GM12878 (cell line): ENCODE data around the gene TOM1L2. TPM values are rescaled to one million over a fixed set of nuclear protein-coding genes. Genes with fewer than 3 reads are reported as not detected.

ENCODE experiments used
- CREB1 ChIP-seq: IDR thresholded peaks from 2 replicates; pipeline ENCODE4 v1.6.1; 2012; ENCODE audit warnings: low read depth, mild to moderate bottlenecking, inconsistent platforms
- EGR1 ChIP-seq, 2 experiments: IDR thresholded peaks; 1 replicate in 1 of 2; 2 replicates in 1 of 2; pipeline ENCODE4 v1.6.1; 2011 to 2012; ENCODE audit warnings: low read depth in 2 of 2, low read length in 2 of 2, borderline replicate concordance in 1 of 2, mild to moderate bottlenecking in 1 of 2, moderate library complexity in 1 of 2
- NBN ChIP-seq: fragments of 450-650 bp; IDR thresholded peaks from 2 replicates; pipeline ENCODE4 v1.6.1; 2016
- RB1 ChIP-seq: fragments of 450-650 bp; formaldehyde crosslinking; IDR thresholded peaks from 2 replicates; pipeline ENCODE4 v1.6.1; 2017; ENCODE audit warnings: mild to moderate bottlenecking, borderline replicate concordance
- SIN3A ChIP-seq: IDR thresholded peaks from 2 replicates; pipeline ENCODE4 v1.6.1; 2012; ENCODE audit warnings: low read depth, low read length, improper control_type of control experiment
- SIX5 ChIP-seq: IDR thresholded peaks from 2 replicates; pipeline ENCODE4 v1.6.1; 2011; ENCODE audit warnings: mild to moderate bottlenecking, low read depth, low read length, moderate library complexity; ENCODE audit not compliant: severe bottlenecking
- SREBF2 ChIP-seq: IDR thresholded peaks from 2 replicates; pipeline ENCODE4 v1.6.1; 2012; ENCODE audit warnings: mild to moderate bottlenecking, low read length
- SRF ChIP-seq, 2 experiments: IDR thresholded peaks; 2 replicates each; pipeline ENCODE4 v1.6.1; 2011; ENCODE audit warnings: low read depth in 2 of 2, low read length in 2 of 2, mild to moderate bottlenecking in 1 of 2, moderate library complexity in 1 of 2
- polyA plus RNA-seq, 11 experiments: library from polyadenylated mRNA; depleted of rRNA in 4 of 11; unstranded in 6 of 11; stranded (reverse) in 5 of 11; fragments of >200 nt; fragmentation: Nextera tagmentation in 4 of 11; fragmentation: Illumina TruSeq in 1 of 11; extraction: Ambion mirVana in 4 of 11; extraction: Trizol in 1 of 11; gene quantifications; 1 replicate in 1 of 11; 2 replicates in 10 of 11; pipeline versions ENCODE4 v1.2.1 to v1.2.3, GENCODE V29; 2011 to 2016; ENCODE audit warnings: inconsistent platforms in 2 of 11, missing spikeins in 2 of 11, low read depth in 1 of 11
- total RNA-seq, 4 experiments: library from RNA; depleted of rRNA in 3 of 4; stranded (reverse); fragments of >200 nt in 3 of 4; fragmentation: Illumina TruSeq in 1 of 4; extraction: Trizol in 1 of 4; gene quantifications; 2 replicates each; pipeline versions ENCODE4 v1.2.1 to v1.2.3, GENCODE V29; 2013 to 2021
- TF ChIP-seq, protein P1 (sequence below): fragments of 450-650 bp; IDR thresholded peaks from 2 replicates; pipeline ENCODE4 v1.6.1; 2017; ENCODE audit warnings: mild to moderate bottlenecking, low read depth, inconsistent platforms; ENCODE audit not compliant: poor library complexity, severe bottlenecking
- TF ChIP-seq, protein P2 (sequence below): fragments of 450-650 bp; IDR thresholded peaks from 2 replicates; pipeline ENCODE4 v1.6.1; 2016; ENCODE audit warnings: mild to moderate bottlenecking

The TOM1L2 gene
- total and polyA plus RNA-seq, 10 of the 15 experiments (the other 5 are each of a cell fraction or from before 2014, with no cell fraction given): 0.19 to 19.2 (median 8.1) TPM

DNA sequence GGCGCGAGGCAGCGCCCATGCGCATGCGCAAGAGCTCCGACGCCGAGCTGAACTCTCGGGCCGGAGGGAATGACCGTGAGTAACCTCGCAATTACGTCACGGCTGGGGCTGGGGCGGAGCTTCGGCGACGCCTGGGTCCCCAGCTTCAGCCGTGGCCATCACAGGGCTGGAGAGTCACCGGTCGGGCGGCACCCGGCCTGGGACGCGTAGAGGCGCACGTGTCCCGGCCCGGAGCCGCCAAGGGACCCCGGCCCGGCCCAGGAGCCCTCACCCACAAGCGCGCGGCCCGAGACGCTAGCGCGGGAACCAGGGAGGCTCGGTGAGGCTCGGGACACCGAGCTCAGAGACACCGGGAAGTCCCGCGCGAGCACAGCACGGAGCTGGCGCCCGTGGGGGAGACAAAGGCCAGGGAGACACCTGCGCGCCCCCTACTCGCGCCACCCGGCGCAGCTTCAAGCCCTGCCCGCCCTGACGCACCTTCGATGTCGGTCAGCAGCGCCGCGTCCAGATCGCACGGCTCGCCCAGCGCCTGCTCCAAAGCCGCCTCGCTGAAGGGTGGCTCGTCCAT, 135.9 kb downstream of the TOM1L2 start (continued):
- 0 out of 2 replicates have a peak, but pooled peaks have one; percentile 60 for TF ChIP-seq SIN3A
- TF ChIP-seq EGR1 (IDR thresholded peaks at IDR 0.05; ENCODE audit: borderline replicate concordance in 1 of 2, low read depth in 2 of 2, low read length in 2 of 2): no peak
- TF ChIP-seq SREBF2: no peak
- no peak for TF ChIP-seq SRF (IDR thresholded peaks at IDR 0.05; ENCODE audit: low read depth in 2 of 2, low read length in 2 of 2)
- TF ChIP-seq CREB1: peak; percentile 87
- TF ChIP-seq, protein P1, sequence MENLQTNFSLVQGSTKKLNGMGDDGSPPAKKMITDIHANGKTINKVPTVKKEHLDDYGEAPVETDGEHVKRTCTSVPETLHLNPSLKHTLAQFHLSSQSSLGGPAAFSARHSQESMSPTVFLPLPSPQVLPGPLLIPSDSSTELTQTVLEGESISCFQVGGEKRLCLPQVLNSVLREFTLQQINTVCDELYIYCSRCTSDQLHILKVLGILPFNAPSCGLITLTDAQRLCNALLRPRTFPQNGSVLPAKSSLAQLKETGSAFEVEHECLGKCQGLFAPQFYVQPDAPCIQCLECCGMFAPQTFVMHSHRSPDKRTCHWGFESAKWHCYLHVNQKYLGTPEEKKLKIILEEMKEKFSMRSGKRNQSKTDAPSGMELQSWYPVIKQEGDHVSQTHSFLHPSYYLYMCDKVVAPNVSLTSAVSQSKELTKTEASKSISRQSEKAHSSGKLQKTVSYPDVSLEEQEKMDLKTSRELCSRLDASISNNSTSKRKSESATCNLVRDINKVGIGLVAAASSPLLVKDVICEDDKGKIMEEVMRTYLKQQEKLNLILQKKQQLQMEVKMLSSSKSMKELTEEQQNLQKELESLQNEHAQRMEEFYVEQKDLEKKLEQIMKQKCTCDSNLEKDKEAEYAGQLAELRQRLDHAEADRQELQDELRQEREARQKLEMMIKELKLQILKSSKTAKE: no peak
- 0 out of 2 replicates have a peak, but pooled peaks have one; percentile 57 for TF ChIP-seq NBN
- TF ChIP-seq, protein P2, sequence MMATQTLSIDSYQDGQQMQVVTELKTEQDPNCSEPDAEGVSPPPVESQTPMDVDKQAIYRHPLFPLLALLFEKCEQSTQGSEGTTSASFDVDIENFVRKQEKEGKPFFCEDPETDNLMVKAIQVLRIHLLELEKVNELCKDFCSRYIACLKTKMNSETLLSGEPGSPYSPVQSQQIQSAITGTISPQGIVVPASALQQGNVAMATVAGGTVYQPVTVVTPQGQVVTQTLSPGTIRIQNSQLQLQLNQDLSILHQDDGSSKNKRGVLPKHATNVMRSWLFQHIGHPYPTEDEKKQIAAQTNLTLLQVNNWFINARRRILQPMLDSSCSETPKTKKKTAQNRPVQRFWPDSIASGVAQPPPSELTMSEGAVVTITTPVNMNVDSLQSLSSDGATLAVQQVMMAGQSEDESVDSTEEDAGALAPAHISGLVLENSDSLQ: peak; percentile 35; the same call in 1 of the 2 replicates
- no peak for TF ChIP-seq SIX5
- peak; percentile 50; the same call in 1 of the 2 replicates for TF ChIP-seq RB1
